ENCODE data around the gene MSL2.
"Not testable (repeated sequence)": the region's sequence is repeated elsewhere in the genome, so short reads cannot be mapped to it uniquely, and the experiment has no call there.

The MSL2 gene, protein sequence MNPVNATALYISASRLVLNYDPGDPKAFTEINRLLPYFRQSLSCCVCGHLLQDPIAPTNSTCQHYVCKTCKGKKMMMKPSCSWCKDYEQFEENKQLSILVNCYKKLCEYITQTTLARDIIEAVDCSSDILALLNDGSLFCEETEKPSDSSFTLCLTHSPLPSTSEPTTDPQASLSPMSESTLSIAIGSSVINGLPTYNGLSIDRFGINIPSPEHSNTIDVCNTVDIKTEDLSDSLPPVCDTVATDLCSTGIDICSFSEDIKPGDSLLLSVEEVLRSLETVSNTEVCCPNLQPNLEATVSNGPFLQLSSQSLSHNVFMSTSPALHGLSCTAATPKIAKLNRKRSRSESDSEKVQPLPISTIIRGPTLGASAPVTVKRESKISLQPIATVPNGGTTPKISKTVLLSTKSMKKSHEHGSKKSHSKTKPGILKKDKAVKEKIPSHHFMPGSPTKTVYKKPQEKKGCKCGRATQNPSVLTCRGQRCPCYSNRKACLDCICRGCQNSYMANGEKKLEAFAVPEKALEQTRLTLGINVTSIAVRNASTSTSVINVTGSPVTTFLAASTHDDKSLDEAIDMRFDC

DNA sequence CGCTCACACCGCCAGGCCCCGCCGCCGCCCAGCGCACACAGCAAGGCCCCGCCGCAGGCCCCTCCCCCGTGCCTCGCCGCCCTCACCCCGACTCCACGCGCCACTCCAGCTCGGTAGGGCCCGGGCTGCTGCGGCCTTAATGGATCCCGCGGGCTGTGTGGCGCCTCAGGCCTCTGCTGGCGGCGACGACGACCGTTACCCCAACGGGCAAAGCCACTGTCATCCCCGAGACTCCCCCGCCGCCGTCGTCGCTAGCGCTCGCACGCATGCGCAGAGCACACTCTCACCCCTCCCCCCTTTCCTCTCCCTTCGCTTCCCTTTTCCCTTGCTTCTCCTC lies at the start of gene MSL2:
Gene MSL2, minus strand, starts transcription at position 272 of the 337 bp plus-strand sequence. CDS start 1,222 bp downstream, outside the sequence.
- DNase-seq = no peak

DNA sequence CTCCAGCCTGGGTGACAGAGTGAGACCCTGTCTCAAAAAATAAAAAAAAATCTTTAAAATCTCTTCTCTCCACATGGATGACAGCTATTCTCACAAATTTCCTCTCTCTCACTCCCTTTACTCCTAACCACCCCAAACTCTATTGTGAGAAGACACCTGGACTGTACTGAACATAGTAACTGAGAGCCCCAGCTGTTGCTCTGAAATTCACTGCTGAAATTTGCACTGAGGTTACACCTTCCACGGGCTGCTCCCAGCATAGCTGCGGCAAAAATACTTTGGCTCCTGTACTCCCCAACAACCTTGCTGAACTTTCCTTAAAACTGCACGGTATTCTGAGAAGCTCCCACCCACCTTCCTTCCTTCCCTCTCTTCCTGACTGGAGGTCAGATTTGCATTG lies 49.6 kb upstream of the MSL2 start:
- no peak for DNase-seq

- DNase-seq = no peak
Observed at GRCh38 chr3:136239094-136239493, 43.0 kb upstream of the MSL2 start.

GRCh38 chr3:136237961-136238649 lies 42.0 kb upstream of the MSL2 start:
- DNase-seq = no peak

DNA sequence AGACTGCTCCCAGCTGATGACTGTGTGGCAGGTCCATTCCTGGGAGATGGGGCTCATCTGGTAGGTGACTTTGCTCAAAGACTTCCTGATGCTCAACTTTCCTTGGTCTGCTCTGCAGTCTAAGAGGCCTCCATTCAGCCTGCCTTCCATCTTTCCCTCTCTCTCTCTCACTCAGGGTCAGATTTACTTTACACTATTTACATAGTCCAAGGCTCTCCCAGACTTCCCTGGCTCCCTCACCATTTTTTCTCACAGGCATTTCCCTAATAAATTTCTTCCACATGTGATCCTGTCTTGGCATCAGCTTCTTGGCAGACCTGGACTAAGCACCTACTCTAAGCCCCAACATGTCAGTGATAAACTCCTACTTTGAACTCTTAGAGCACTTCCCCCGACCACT lies 41.0 kb upstream of the MSL2 start:
- no peak for DNase-seq

GRCh38 chr3:136236109-136236508 lies 40.0 kb upstream of the MSL2 start:
- no peak for DNase-seq

GRCh38 chr3:136235545-136235944 lies 39.4 kb upstream of the MSL2 start:
- no peak for DNase-seq

DNA sequence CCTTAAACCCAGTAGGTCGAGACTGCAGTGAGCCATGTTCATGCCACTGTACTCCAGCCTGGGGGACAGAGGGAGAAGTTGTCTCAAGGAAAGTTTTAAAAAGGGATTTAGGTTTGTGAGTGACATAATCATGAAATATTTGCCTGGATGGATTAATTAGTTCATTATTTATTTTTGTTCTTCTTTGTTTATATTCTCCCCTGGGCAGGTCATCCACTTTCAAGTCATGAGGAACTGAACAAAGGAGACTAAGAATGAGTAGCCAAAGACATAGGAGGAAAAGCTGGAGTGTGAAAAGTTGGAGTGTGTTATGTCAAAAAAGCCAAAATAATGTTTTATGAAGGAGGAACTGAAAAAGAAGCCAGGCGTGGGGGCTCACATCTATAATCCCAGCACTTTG lies 36.3 kb upstream of the MSL2 start:
- no peak for DNase-seq

DNA sequence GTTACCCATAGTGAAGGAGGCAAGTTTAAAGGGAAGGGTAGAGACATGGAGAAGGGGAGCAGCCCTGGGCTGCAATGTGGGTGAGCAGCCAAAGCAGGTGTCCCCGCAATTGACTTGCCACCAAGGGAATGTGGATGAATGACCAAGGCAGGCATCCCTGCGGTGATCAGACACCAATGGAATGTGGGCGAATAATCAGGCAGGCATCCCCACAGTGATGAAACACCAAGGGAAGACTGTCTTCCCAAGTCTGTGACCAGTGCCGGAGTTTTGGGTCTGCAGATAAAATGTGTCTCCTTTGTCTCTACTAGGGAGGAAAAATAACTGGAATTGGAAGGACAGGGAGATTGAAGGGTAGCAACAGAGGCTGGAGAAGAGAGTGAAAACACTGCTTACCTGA lies 26.6 kb upstream of the MSL2 start:
- not testable (repeated sequence) for DNase-seq

GRCh38 chr3:136211547-136211946 lies 15.4 kb upstream of the MSL2 start:
- DNase-seq = no peak

- no peak for DNase-seq
Observed at GRCh38 chr3:136209921-136210320, 13.8 kb upstream of the MSL2 start.

DNA sequence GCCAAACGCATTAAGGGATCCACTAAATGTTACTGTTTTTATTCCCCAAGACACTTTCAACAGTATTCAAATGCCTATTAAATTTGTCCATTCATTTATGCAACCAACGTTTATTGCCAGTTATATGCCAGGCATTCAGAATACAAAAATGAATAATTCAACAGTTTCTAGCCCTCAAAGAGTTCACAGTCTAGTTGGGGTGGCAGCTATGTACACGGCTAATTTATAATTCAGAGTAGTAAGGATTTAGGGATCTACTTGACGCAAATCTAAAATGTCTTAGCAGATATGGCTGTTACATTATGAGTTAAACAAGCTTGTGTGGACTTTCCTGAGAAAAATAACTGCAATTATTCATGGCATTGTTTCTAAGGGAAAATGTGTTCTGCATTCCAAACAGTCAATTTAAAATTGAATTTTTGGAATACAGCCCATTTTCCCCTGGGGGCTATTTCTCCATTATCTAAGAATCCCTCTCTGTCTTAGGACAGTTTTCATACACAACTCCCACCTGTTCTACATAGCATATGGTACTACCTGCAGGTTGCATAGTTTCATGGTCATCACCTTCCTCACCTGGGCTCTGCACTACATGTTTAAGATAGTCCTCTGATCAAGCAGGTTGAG lies 11.5 kb upstream of the MSL2 start:
- DNase-seq = no peak

GRCh38 chr3:136199219-136199618 lies 3.1 kb upstream of the MSL2 start:
- not testable (repeated sequence) for DNase-seq

DNA sequence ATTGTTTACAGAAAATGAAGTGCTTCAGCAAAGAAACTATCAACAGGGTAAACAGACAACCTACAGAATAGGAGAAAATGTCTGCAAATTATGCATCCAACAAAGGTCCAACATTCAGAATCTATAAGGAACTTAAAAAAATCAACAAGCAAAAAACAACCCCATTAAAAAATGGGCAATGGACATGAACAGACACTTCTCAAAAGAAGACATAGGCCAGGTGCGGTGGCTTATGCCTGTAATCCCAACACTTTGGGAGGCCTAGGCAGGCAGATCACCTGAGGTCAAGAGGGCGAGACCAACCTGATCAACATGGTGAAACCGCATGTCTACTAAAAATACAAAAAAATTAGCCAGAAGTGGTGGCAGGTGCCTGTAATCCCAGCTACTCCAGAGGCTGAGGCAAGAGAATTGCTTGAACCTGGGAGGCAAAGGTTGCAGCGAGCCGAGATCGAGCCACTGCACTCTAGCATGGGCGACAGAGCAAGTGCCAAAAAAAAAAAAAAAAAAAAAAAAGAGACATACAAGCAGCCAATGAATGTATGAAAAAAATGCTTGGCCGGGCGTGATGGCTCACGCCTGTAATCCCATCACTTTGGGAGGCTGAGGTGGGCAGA lies 2.4 kb upstream of the MSL2 start:
- DNase-seq = not testable (repeated sequence)

- DNase-seq = no peak
Observed at GRCh38 chr3:136197159-136197793, 1.1 kb upstream of the MSL2 start.

DNA sequence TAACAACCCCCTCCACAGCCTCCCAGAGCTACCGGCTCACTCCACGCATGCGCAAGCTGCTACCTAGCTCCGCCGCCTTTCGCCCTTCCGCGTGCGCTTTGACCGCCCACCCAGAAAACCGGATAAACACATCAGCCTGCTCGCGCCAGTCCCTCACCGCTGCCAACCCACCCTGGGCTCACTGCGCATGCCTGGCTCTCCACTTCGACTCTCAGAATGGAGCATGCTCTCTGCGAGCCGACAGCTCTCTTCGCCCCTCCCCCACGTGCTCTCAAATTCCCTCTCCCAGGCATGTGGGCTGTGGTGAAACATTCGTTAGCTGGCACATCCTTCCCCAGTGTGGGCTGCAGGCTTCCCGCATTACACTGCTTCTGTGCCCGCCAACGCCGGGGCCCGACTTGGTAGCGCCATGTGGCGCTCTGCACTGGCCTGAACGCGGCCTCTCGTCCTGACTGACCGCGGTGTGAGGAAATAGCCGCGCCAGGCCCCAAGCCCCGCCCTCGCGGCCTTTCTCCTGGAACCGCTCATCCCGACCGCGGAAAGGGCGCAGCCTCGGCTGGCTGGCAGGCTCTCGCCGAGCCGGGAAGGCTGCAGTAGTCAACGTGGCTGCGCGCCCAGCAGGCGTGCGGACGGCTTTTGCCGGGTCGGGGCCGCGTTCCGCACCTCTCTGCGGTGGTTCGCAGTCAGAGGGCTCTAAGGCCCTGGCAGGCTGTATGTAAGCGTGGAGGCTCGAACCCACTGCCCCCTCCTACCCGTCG lies 445 bp upstream of the MSL2 start:
- peak; percentile 98 to 99 for DNase-seq

- peak; percentile 65 to 78 for DNase-seq
Observed at GRCh38 chr3:136195258-136196063, 674 bp downstream of the MSL2 start.

DNA sequence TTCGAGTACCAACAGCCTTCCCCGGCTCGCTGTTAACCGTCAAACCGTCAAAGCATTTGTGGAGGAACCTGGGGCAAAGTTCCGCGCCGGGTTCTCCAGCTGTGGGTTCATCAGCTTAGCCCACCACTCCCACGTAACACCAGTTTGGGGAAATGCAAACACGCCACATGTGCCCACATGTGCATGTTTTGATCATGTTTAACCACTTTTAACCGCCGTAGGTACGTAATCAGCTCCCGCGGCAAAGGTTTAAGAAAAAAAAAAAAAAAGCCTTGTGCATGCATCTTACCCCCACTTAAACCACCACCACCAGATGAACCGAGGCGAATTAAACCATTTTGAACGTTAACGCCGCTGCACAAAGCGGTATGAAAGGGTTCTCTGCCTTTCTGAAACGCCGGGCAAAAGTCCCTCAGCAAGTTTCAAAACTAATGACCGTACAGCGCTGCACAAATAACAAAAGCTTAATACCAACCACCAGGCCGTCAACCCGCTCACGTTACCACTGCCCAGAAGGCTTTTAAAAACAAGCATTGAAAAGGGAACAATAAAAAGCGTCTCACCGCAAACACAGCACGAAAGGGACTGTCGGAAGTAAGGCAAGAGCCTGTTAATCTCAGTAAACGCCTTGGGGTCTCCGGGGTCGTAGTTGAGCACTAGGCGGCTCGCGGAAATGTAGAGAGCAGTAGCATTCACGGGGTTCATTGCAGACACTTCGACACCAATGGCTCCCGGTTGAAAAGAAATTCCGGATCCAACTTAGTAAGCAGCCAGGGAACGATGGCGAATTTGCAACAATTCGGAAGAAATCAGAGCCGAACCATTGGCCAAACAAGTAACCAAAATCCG lies 1.5 kb downstream of the MSL2 start:
- no peak for DNase-seq

- no peak for DNase-seq
Observed at GRCh38 chr3:136193278-136194054, 2.7 kb downstream of the MSL2 start.

All from NCI-H1930 (cell line).